ENCODE data around the gene DDIT4. TPM values are rescaled to one million over a fixed set of nuclear protein-coding genes. Genes with fewer than 3 reads are reported as not detected.
A peak's percentile ranks its signal among the peaks of the same experiment; 100 is the strongest.

The DDIT4 gene
- total and polyA plus RNA-seq, 9 of the 15 experiments (the other 6 are each of a cell fraction or from before 2014, with no cell fraction given), result 8.2 to 675 (median 159) TPM

DNA sequence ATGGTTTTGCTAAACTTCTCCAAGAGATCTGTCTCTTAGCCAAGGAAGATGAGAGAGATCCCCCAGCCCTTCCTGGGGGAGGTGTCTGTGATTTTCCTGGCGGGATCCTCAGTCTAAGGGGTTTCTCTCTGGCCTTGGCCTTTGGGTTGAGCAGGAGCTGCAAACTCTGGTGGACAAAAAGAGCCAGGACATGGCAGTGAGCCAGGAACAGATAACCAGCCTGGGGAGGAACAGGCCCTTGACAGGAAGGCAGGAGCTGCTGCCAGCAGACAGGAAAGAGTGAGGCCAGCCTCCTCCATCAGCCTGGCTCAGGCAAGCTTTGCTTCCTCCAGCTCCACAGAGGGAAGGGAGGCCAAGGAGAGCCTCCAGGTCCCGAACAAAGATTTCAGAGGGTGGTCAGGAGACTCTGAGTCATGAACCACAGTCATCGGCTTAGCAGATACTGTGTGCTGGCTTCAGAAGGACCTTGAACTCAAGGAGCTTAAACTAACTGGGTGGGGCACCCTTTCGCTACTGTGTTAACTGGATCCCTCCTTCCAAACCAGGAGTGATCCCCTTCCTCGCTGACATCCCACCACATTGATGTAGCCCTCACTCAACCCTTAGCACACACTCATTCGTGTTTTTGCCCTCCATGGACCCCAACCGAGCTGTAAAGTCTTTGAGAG lies 34.7 kb downstream of the DDIT4 start (continued):
- TF ChIP-seq, protein P1, sequence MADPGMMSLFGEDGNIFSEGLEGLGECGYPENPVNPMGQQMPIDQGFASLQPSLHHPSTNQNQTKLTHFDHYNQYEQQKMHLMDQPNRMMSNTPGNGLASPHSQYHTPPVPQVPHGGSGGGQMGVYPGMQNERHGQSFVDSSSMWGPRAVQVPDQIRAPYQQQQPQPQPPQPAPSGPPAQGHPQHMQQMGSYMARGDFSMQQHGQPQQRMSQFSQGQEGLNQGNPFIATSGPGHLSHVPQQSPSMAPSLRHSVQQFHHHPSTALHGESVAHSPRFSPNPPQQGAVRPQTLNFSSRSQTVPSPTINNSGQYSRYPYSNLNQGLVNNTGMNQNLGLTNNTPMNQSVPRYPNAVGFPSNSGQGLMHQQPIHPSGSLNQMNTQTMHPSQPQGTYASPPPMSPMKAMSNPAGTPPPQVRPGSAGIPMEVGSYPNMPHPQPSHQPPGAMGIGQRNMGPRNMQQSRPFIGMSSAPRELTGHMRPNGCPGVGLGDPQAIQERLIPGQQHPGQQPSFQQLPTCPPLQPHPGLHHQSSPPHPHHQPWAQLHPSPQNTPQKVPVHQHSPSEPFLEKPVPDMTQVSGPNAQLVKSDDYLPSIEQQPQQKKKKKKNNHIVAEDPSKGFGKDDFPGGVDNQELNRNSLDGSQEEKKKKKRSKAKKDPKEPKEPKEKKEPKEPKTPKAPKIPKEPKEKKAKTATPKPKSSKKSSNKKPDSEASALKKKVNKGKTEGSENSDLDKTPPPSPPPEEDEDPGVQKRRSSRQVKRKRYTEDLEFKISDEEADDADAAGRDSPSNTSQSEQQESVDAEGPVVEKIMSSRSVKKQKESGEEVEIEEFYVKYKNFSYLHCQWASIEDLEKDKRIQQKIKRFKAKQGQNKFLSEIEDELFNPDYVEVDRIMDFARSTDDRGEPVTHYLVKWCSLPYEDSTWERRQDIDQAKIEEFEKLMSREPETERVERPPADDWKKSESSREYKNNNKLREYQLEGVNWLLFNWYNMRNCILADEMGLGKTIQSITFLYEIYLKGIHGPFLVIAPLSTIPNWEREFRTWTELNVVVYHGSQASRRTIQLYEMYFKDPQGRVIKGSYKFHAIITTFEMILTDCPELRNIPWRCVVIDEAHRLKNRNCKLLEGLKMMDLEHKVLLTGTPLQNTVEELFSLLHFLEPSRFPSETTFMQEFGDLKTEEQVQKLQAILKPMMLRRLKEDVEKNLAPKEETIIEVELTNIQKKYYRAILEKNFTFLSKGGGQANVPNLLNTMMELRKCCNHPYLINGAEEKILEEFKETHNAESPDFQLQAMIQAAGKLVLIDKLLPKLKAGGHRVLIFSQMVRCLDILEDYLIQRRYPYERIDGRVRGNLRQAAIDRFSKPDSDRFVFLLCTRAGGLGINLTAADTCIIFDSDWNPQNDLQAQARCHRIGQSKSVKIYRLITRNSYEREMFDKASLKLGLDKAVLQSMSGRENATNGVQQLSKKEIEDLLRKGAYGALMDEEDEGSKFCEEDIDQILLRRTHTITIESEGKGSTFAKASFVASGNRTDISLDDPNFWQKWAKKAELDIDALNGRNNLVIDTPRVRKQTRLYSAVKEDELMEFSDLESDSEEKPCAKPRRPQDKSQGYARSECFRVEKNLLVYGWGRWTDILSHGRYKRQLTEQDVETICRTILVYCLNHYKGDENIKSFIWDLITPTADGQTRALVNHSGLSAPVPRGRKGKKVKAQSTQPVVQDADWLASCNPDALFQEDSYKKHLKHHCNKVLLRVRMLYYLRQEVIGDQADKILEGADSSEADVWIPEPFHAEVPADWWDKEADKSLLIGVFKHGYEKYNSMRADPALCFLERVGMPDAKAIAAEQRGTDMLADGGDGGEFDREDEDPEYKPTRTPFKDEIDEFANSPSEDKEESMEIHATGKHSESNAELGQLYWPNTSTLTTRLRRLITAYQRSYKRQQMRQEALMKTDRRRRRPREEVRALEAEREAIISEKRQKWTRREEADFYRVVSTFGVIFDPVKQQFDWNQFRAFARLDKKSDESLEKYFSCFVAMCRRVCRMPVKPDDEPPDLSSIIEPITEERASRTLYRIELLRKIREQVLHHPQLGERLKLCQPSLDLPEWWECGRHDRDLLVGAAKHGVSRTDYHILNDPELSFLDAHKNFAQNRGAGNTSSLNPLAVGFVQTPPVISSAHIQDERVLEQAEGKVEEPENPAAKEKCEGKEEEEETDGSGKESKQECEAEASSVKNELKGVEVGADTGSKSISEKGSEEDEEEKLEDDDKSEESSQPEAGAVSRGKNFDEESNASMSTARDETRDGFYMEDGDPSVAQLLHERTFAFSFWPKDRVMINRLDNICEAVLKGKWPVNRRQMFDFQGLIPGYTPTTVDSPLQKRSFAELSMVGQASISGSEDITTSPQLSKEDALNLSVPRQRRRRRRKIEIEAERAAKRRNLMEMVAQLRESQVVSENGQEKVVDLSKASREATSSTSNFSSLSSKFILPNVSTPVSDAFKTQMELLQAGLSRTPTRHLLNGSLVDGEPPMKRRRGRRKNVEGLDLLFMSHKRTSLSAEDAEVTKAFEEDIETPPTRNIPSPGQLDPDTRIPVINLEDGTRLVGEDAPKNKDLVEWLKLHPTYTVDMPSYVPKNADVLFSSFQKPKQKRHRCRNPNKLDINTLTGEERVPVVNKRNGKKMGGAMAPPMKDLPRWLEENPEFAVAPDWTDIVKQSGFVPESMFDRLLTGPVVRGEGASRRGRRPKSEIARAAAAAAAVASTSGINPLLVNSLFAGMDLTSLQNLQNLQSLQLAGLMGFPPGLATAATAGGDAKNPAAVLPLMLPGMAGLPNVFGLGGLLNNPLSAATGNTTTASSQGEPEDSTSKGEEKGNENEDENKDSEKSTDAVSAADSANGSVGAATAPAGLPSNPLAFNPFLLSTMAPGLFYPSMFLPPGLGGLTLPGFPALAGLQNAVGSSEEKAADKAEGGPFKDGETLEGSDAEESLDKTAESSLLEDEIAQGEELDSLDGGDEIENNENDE (IDR thresholded peaks at IDR 0.05; ENCODE audit: low read depth, low read length), result no peak
- TF ChIP-seq MEF2D (tag; conservative IDR thresholded peaks at IDR 0.05; ENCODE audit: low read depth) (peak; percentile 43; the same call in 1 of the 2 replicates), SIRT6 (IDR thresholded peaks at IDR 0.05; ENCODE audit: low read depth, low read length) (no peak), SMARCA5 (IDR thresholded peaks at IDR 0.05) (peak; percentile 92), KLF10 (CRISPR knock-in tag; IDR thresholded peaks at IDR 0.05) (no peak), GTF2E2 (tag; IDR thresholded peaks at IDR 0.05) (peak; percentile 88)
- TF ChIP-seq, protein P2, sequence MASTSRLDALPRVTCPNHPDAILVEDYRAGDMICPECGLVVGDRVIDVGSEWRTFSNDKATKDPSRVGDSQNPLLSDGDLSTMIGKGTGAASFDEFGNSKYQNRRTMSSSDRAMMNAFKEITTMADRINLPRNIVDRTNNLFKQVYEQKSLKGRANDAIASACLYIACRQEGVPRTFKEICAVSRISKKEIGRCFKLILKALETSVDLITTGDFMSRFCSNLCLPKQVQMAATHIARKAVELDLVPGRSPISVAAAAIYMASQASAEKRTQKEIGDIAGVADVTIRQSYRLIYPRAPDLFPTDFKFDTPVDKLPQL (IDR thresholded peaks at IDR 0.05; ENCODE audit: extremely low read depth, insufficient read length), result no peak
- TF ChIP-seq, protein P3, sequence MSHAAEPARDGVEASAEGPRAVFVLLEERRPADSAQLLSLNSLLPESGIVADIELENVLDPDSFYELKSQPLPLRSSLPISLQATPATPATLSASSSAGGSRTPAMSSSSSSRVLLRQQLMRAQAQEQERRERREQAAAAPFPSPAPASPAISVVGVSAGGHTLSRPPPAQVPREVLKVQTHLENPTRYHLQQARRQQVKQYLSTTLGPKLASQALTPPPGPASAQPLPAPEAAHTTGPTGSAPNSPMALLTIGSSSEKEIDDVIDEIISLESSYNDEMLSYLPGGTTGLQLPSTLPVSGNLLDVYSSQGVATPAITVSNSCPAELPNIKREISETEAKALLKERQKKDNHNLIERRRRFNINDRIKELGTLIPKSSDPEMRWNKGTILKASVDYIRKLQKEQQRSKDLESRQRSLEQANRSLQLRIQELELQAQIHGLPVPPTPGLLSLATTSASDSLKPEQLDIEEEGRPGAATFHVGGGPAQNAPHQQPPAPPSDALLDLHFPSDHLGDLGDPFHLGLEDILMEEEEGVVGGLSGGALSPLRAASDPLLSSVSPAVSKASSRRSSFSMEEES (CRISPR knock-in tag; IDR thresholded peaks at IDR 0.05), result no peak
- TF ChIP-seq, protein P4, sequence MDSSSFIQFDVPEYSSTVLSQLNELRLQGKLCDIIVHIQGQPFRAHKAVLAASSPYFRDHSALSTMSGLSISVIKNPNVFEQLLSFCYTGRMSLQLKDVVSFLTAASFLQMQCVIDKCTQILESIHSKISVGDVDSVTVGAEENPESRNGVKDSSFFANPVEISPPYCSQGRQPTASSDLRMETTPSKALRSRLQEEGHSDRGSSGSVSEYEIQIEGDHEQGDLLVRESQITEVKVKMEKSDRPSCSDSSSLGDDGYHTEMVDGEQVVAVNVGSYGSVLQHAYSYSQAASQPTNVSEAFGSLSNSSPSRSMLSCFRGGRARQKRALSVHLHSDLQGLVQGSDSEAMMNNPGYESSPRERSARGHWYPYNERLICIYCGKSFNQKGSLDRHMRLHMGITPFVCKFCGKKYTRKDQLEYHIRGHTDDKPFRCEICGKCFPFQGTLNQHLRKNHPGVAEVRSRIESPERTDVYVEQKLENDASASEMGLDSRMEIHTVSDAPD (CRISPR knock-in tag; IDR thresholded peaks at IDR 0.05), result 0 out of 2 replicates have a peak, but pooled peaks have one; percentile 44
- TF ChIP-seq, protein P5, sequence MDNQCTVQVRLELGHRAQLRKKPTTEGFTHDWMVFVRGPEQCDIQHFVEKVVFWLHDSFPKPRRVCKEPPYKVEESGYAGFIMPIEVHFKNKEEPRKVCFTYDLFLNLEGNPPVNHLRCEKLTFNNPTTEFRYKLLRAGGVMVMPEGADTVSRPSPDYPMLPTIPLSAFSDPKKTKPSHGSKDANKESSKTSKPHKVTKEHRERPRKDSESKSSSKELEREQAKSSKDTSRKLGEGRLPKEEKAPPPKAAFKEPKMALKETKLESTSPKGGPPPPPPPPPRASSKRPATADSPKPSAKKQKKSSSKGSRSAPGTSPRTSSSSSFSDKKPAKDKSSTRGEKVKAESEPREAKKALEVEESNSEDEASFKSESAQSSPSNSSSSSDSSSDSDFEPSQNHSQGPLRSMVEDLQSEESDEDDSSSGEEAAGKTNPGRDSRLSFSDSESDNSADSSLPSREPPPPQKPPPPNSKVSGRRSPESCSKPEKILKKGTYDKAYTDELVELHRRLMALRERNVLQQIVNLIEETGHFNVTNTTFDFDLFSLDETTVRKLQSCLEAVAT (IDR thresholded peaks at IDR 0.05), result peak; percentile 62 to 85; a peak in 3 of 4 replicates
